Activated T-cell treated with anti-CD3 and anti-CD28 coated beads, Interleukin-2, amount 50 U/mL, for 48 hours (primary cell): ENCODE data around the gene ZNF446.
"Not testable (repeated sequence)": the region's sequence is repeated elsewhere in the genome, so short reads cannot be mapped to it uniquely, and the experiment has no call there.

Experiments
- DNase-seq, 2 experiments: peaks; one replicate each; pipeline ENCODE4 v3.0.0-alpha.2; 2020

ZNF446 gene

GRCh38 chr19:58470837-58471543 lies 5.2 kb upstream of the ZNF446 start:
- DNase-seq: not testable (repeated sequence)

GRCh38 chr19:58471736-58472135 lies 4.4 kb upstream of the ZNF446 start:
- no peak for DNase-seq

DNA sequence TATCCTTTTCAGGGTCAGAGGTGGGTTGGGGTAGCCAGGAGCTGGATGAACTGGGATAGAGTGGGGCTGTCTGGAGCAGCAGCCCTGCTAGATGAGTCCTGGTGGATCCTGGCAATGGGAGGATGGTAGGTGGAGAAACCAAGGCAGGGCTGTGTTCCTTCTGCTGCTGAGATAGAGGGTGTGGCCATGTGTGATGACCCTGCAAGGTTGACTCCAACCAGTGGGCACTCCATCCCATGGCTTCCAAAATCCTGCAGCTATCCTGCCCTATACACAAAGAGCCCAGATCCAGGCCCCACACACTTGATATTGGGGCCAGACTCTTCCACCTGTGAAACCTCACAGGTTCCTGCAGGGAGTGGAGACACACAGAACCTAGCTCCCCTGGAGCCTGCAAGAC lies 2.4 kb upstream of the ZNF446 start:
- no peak for DNase-seq

DNA sequence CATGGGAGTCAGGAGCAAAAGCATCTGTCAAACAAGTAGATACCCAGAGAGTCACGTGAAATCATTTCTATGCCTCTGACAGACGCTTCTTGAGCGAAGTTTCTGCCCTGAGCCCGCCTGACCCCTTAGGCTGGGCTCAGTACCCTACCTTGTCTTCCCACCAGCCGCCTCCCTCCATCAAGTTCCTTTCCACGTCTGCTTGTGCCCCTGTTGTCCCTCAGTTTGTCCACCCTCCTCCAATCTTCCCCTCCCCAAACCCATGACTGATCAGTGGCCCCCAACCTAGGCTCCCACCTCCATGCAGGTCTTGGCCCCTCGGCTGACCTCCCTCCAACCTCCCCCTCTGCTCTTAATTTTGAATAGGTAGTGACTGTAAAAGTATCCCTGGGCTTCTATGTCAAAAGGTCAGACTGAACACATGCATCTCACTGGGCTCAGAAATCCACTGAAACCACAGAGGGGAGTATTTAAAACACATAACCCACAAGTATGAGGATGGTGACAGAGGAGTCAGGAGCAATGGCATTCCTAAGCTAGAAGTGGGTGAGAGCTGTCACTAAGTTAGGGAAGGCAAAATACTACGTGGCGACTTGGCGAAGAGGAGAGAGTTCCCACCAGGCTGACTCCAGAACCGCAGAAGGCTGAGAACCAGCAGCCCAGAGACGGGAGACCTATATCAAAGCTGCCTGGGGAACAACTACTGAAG lies 1.7 kb upstream of the ZNF446 start:
- DNase-seq: no peak

DNA sequence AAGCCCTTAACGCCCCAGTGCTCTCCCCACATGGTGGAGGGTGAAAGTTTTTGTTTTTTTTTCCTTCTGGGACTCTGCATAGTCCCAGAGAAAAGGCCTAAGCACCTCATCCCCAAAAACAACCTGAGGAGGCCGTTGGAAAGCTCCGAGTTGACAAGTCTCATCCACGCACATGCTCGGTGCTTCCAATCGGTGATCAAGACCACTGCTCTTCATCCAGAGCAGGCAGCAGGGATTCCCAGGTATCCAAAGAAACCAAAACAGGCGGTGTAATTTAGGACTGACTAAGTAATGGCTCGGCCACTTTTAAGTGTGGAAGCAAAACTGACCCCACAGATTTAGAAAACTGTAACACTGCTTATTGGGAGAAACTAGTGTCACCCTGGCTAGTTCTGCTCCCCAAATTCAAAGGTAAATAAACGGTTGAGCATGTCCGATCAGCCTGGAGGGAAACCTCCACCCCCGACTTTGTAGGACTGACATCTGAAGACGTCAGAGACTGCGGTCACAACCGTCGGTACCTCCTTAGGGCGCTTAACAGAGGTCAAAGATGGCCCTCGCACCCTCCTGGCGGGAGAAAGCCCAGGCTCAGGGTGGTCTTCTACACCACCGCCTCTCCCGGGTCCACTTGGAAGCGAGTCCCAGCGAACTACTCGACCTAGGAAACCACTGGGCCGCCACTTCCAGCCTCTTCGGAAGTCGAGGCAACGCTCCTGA lies 997 bp upstream of the ZNF446 start:
- no peak for DNase-seq

DNA sequence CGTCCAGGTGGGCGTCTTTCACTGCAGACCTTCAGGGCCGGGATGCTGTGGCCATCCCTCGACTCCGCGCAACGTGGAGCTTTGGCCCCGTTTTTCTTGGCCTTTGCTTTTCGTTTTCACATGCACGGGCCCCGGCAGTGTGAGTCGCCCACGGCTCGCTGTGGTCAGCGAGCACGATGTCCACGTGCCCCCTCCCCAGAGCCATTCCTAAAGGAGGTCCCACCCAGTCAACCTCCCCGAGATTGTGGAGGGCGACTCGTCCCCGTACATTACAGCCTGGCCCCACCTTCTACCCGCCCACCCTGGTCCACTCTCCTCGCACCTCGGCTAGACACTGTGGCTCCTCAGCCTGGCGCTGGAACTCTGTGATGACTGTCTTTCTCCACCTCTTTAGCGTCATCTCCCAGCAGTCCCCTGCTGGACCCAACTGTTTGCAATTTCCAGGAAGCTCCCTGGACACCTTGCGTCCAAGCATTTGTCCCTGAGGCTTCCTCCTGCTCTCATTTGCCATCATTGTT lies 405 bp downstream of the ZNF446 start:
- DNase-seq: peak; percentile 39 to 41

- no peak for DNase-seq
Observed at GRCh38 chr19:58477130-58477529, 978 bp downstream of the ZNF446 start.

DNA sequence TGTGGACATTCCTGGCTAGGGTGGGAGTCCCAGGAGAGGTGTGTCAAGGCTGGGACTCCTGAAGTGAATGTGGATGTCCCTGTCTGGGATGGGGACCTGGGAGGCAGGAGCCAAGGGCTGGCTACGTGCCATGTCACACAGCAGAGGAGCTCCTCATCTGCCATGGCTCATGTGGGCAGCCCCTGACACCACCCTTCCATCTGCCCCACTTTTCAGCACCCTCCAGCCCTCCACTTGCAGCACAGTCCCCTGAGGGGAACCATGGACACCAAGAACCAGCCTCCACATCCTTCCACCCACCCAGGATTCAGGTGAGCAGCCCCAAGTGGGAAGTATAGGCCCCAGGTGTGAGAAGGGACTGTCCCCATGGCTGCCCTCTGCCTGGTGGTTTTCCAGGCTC lies 1.7 kb downstream of the ZNF446 start:
- no peak for DNase-seq

- no peak for DNase-seq
Observed at GRCh38 chr19:58479303-58479702, 3.2 kb downstream of the ZNF446 start.

- DNase-seq: no peak
Observed at GRCh38 chr19:58479736-58480480, 3.8 kb downstream of the ZNF446 start.

- DNase-seq: no peak
Observed at GRCh38 chr19:58480481-58480830, 4.3 kb downstream of the ZNF446 start.

DNA sequence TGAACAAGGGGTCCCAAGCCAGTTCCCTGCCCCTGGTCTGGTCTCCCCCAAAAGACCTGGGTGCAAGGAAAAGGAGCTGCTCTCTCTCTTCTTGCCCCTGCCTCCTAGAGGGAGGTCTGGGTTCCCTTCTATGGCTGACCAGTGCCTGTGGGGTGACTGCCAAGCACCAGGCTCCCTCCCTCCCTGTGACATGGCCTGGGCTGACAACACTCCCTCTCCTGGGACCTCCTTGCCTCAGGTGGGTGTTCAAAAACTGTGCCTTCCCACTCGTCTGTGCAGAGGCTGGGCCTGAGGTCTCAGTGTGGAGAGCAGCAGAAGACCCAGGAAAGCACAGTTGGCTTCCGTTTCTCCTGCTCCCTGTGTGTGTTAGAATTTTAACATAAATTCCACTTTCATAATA lies 4.7 kb downstream of the ZNF446 start:
- no peak for DNase-seq

DNA sequence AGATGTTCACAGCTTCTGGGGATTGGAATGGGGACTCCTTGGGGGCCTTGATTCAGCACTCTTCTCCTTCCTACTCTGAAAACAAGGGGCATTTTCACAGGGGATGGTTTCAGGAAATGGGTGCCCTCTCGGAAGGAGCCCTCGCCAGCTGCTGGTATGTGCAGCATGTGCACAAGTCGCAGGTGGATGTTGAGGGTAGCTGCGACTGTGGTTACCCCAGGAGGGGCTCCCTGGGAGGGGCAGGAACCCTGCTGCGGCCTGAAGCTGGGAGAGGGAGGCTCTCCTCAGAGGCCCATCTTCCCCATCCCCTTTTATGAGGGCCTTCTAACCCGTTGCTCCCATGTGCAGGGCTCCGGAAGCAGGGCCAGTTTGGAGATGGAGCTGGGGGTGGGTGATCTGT lies 6.2 kb downstream of the ZNF446 start:
- DNase-seq: no peak

- no peak for DNase-seq
Observed at GRCh38 chr19:58483776-58484175, 7.6 kb downstream of the ZNF446 start.

GRCh38 chr19:58484349-58484748 lies 8.2 kb downstream of the ZNF446 start:
- DNase-seq: not testable (repeated sequence)

GRCh38 chr19:58491393-58491792 lies 15.2 kb downstream of the ZNF446 start:
- no peak for DNase-seq

- DNase-seq: no peak
Observed at GRCh38 chr19:58492265-58492664, 16.1 kb downstream of the ZNF446 start.

DNA sequence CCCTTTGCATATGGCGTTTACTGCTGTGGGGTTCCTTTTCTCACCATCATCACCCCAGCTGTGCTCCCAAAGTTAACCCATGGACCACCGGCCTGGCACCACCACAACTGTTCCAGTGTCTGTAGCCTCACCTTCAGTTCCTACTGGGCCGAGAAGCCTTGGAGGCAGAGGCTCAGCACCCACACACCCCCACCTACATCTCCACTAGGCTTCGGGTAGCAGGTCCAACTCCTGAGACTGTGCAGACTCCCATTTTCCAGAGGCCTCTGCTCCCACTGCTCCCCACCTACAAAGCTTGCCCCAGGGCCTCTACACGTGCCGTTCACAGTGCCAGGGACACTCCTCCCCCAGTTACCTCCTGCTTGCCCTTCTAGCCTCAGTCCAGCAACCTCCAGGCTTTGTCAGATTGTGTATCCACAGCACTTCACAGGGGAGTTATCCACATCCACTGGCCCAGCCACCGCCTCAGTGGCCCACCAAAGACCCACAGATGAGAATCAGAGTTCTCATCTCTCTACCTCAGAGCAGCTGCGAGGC lies 21.6 kb downstream of the ZNF446 start:
- no peak for DNase-seq

DNA sequence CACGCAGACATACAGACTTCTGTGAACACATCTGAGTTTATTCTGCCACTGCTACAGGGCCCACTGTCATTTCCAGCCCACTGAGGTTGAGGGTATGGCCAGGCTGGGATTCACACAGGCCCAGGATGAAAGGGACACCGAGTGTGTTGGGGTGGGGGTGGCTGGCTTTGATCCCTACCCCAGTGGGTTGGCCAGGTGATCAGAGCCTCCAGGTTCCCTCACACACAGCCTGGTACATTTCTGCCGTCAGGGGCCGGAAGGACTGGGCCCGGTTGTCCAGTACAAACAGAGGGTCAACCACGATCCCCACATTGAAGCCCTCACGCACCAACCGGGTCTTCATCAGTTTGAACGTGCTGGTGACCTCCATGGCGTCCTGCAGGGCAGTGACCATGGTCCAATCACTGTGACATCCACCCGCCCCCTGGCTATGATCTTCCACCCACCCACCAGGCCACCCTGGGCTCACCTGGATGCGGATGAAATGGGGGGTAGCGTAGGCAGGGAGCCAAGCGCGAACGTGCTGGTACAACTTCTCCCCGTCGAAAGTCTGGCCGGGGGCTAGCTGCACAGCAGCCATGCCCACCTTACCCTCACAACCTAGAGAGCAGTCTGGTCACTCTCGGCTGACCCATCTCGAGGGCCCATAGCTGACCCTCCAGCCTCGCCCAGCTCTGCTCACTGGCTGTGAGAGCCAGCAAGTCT lies 22.3 kb downstream of the ZNF446 start:
- no peak for DNase-seq

DNA sequence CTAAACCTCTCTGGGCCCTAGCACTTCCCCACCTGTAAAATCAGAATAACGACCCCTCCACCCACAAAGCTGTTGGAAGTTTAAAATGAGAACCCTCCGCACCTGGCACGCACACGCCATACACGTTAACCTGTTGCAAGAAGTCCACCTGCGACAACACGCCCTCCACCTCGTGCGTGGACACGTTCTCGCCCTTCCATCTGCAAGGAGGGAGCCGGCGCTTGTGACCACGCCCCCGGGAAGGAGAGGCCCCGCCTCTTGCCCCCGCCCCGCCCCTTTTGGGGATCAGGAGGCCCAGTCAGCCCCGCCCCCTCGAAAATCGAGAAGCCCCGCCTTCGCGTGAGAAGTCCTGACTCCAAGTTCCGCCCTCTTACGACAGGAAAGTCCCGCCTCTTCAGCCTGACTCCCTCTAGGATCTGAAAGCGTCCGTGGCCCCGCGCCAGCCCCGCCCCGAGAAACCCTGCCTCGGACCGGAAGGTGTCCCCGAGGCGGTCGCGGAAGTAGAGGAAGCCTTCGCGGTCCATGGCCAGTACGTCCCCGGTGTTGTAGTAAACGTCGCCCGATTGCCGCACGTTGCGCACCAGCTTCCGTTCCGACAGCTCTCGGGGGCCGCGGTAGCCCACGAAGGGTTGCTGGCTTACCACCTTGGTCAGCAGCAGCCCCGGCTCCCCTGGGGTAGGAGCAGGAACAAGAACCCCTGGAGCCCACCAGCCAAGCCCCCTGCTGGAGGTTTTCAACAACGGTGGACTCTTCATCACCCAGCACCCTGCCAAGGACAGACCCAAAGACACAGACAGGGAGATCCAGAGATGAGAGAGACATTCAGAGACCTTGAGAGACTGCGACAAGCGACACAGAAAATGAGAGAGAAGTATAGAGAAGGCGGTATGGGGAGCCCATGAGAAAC lies 23.1 kb downstream of the ZNF446 start:
- DNase-seq: peak; percentile 99 to 100

DNA sequence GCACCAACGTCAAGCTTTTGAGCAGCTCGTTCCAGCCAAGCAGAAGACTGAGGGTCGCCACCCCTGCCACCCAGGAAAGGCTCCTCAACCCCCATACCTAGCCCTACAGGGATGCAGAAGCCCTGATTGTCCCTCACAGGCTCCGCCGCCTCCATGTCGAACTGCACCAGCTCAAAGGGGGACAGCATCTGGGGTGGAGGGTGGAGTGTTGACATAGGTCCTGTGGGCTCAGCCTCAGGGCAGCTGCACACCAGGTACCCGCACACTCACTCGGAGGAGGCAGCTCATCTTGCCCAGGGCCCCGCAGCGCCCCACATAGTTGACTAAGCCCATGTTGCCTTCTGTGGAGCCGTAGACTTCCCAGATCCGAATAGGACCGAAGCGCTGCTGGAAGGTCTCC lies 24.1 kb downstream of the ZNF446 start:
- no peak for DNase-seq
